Central memory CD8-positive, alpha-beta T cell (primary cell): ENCODE results near the gene TMEM169.
A peak's percentile ranks its signal among the peaks of the same experiment; 100 is the strongest.

Source experiments
- ATAC-seq: fragments of 150-1000 bp; cut with Tn5 transposase; replicated peaks from 2 replicates; pipeline ENCODE4 v1.10.0; 2022; ENCODE audit warnings: mild to moderate bottlenecking, moderate FRiP score, moderate number of reproducible peaks; ENCODE audit not compliant: poor library complexity, severe bottlenecking; ENCODE audit errors: extremely low read depth
- DNase-seq, 2 donors: peaks; one replicate each; pipeline ENCODE4 v3.0.0; 2021; ENCODE audit warnings: low spot score in 2 of 2
- H3K27ac Mint-ChIP-seq: one replicate; pipeline ENCODE4 v1.8.0; 2022; ENCODE audit warnings: low read depth, mild to moderate bottlenecking, moderate library complexity, mixed read lengths
- H3K27me3 Mint-ChIP-seq: one replicate; pipeline ENCODE4 v1.8.0; 2022; ENCODE audit warnings: mixed read lengths
- H3K36me3 Mint-ChIP-seq: one replicate; pipeline ENCODE4 v1.8.0; 2022; ENCODE audit warnings: mild to moderate bottlenecking, moderate library complexity, mixed read lengths; ENCODE audit not compliant: insufficient read depth
- H3K4me1 Mint-ChIP-seq: one replicate; pipeline ENCODE4 v1.8.0; 2022; ENCODE audit warnings: mixed read lengths
- H3K4me3 Mint-ChIP-seq: one replicate; pipeline ENCODE4 v1.8.0; 2022; ENCODE audit warnings: mild to moderate bottlenecking, moderate library complexity, mixed read lengths
- H3K9me3 Mint-ChIP-seq: one replicate; pipeline ENCODE4 v1.8.0; 2022; ENCODE audit warnings: mixed read lengths

Gene TMEM169

DNA sequence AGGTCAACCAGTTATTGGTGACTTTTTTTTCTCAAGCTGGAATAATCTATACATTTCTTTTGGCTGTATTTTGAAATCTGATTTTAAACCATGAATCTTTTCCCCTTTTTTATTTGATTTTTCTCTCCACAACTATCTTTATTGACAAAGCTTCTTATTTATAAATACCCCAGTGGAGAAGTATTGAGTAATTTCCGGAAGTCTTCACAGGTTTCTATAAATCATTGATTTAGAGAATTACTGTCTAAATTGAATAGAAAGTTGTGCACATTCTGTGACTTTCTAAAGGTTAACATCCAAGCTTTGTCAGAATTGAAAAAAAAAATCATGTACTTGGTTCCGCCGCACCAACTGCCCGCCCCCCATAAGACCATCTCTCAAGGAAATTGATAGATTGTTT, 67.3 kb downstream of the TMEM169 start:
- Mint-ChIP-seq H3K4me3 (no peak overlapping the region), H3K36me3 (peaks cover 52% of the 10 kb centered on the region), H3K9me3 (no peaks in the 10 kb centered on the region), H3K4me1 (peaks cover 38% of the 10 kb centered on the region), H3K27me3 (no peaks in the 10 kb centered on the region), H3K27ac (no peak overlapping the region)
- ATAC-seq (no peak), DNase-seq (no peak)

DNA sequence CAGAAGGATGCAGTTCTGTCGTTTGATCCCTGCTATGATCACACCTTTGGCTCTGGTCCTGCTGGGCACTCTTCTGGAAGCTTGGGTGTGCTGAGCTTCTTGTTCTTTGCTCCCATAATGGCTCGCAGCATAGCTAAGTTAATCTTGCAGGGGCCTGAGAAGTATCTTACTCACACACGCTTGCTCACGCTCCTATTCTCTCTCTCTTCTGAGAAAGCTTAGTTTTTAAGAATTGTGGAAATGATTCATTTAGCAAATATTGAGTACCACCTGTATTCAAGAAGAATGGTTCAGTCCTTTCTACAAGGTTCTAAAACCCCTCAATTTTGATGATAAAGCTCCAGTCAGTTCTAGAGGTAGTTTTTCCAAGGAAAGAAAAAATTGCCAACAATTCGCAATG, 68.0 kb downstream of the TMEM169 start:
- DNase-seq (no peak), ATAC-seq (no peak)
- Mint-ChIP-seq H3K4me3 (no peak overlapping the region), H3K9me3 (no peaks in the 10 kb centered on the region), H3K36me3 (peaks cover 52% of the 10 kb centered on the region), H3K4me1 (peaks cover 39% of the 10 kb centered on the region), H3K27me3 (no peaks in the 10 kb centered on the region), H3K27ac (no peak overlapping the region)

DNA sequence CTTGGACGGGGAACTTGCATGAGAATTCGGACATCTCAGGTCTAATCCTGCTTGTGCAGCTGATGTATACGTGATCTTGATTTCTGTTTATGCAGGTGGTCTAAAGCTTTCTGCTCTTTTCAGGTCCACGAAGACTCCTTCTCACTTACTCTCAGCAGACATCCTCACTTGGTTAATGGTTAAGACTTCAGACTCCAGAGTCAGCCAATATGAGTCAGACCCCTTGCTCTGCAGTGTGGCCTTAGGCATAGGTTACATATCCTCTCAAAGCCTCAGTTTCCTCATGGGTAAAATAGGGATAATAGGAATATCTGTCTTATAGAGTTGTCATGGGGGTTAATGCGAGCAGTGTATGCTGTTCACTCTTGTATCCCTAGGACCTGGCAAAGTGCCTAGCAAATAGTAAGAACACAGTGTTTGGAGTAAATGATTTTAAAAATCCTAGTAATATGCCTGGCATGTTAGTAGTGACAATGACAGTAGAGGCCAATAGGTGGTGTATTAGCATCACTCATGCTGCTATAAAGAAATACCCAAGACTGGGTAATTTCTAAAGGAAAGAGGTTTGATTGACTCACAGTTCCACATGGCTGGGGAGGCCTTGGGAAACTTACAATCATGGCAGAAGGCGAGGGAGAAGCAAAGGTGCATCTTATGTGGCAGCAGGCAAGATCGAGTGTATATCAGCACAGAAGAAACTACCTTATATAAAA, 69.8 kb downstream of the TMEM169 start:
- H3K27me3 Mint-ChIP-seq, result no peaks in the 10 kb centered on the region
- ATAC-seq (no peak), DNase-seq (no peak)
- H3K9me3 Mint-ChIP-seq, result no peaks in the 10 kb centered on the region
- peak overlapping the region; percentile 18 for H3K27ac Mint-ChIP-seq
- H3K36me3 Mint-ChIP-seq, result peaks cover 59% of the 10 kb centered on the region
- H3K4me1 Mint-ChIP-seq, result peaks cover 44% of the 10 kb centered on the region
- H3K4me3 Mint-ChIP-seq, result no peak overlapping the region
